Erythroblast (primary cell): Measurements from ENCODE around the gene SLC35B2.

Experiments used
- GATA1 ChIP-seq: IDR thresholded peaks from 2 replicates; pipeline ENCODE4 v1.6.1; 2011; ENCODE audit warnings: low read depth, mild to moderate bottlenecking, control low read depth, low read length, moderate library complexity
- POLR2A ChIP-seq: IDR thresholded peaks from 2 replicates; pipeline ENCODE4 v1.6.1; 2011; ENCODE audit warnings: mild to moderate bottlenecking, low read length

- TF ChIP-seq POLR2A, result no peak
- no peak for TF ChIP-seq GATA1
Observed at GRCh38 chr6:44304282-44305199, 47.2 kb upstream of the SLC35B2 start.
